H1 (cell line): Measurements from ENCODE around the gene RDH12. TPM values are rescaled to one million over a fixed set of nuclear protein-coding genes. Genes with fewer than 3 reads are reported as not detected.

Source experiments
- CTCF ChIA-PET: fragments of 300-600 bp; sonication (Branson Sonifier 250); formaldehyde crosslinking; loops from one replicate; lab custom pipeline; 2021; ENCODE audit not compliant: partially characterized antibody; lab: Charles Lee
- POLR2A ChIA-PET: fragments of 300-600 bp; sonication (Branson Sonifier 250); formaldehyde crosslinking; loops from one replicate; lab custom pipeline; 2021; ENCODE audit warnings: inconsistent platforms; ENCODE audit not compliant: partially characterized antibody; lab: Charles Lee
- DNase-seq, 2 experiments: peaks; one replicate each; pipeline versions ENCODE4 v3.0.0 to v3.0.0-alpha.2; 2010 to 2022; ENCODE audit warnings: low spot score in 2 of 2, low read depth in 1 of 2, mixed read lengths in 1 of 2
- FAIRE-seq: peaks from 2 replicates; lab custom pipeline; 2011; peaks lifted over from hg19 to GRCh38; lab: Jason Lieb, UNC
- H2AFZ ChIP-seq: 2 replicates; pipeline ENCODE4 v1.8.1; 2012; ENCODE audit warnings: low read length, inconsistent platforms
- H2AK5ac ChIP-seq: 2 replicates; pipeline ENCODE4 v1.6.1; 2013; ENCODE audit warnings: low read depth, low read length
- H2BK120ac ChIP-seq: replicated peaks from 2 replicates; pipeline ENCODE3; 2013; ENCODE audit warnings: low read depth, low read length, inconsistent platforms
- H2BK12ac ChIP-seq: 2 replicates; pipeline ENCODE4 v1.6.1; 2013; ENCODE audit warnings: low read depth, low read length
- H2BK15ac ChIP-seq: 2 replicates; pipeline ENCODE4 v1.6.1; 2013; ENCODE audit warnings: low read length
- H2BK20ac ChIP-seq: 2 replicates; pipeline ENCODE4 v1.6.1; 2013; ENCODE audit warnings: low read length
- H2BK5ac ChIP-seq: 2 replicates; pipeline ENCODE4 v1.6.1; 2013; ENCODE audit warnings: low read depth, low read length
- H3K14ac ChIP-seq: 2 replicates; pipeline ENCODE4 v1.6.1; 2013; ENCODE audit warnings: inconsistent platforms; ENCODE audit not compliant: insufficient read length
- H3K18ac ChIP-seq: 2 replicates; pipeline ENCODE4 v1.6.1; 2013; ENCODE audit warnings: low read length; ENCODE audit errors: extremely low read depth
- H3K23ac ChIP-seq: 2 replicates; pipeline ENCODE4 v1.6.1; 2013; ENCODE audit warnings: inconsistent platforms; ENCODE audit not compliant: insufficient read length
- H3K23me2 ChIP-seq: 2 replicates; pipeline ENCODE4 v1.6.1; 2013; ENCODE audit warnings: low read depth, low read length
- H3K27ac ChIP-seq: 2 replicates; pipeline ENCODE4 v1.6.1; 2011; ENCODE audit warnings: low read depth, low read length, inconsistent platforms
- H3K27me3 ChIP-seq, 4 experiments: replicated peaks in 1 of 4; 1 replicate in 1 of 4; 2 replicates in 3 of 4; pipeline versions ENCODE4 v1.6.1 to v1.8.1; 2011 to 2013; ENCODE audit warnings: low read length in 3 of 4, mild to moderate bottlenecking in 3 of 4, inconsistent platforms in 2 of 4, mixed read lengths in 2 of 4, moderate library complexity in 1 of 4; ENCODE audit not compliant: control insufficient read depth in 3 of 4, insufficient read depth in 3 of 4; ENCODE audit errors: extremely low read depth in 1 of 4
- H3K36me3 ChIP-seq, 4 experiments: 2 replicates each; pipeline versions ENCODE4 v1.6.1 to v1.8.1; 2011 to 2013; ENCODE audit warnings: mild to moderate bottlenecking in 4 of 4, low read length in 3 of 4, moderate library complexity in 2 of 4, control low read depth in 1 of 4, inconsistent platforms in 1 of 4; ENCODE audit not compliant: insufficient read depth in 4 of 4, control insufficient read depth in 2 of 4
- H3K4ac ChIP-seq: replicated peaks from 2 replicates; pipeline ENCODE3; 2013; ENCODE audit warnings: low read length, low read depth, mixed read lengths, inconsistent platforms; ENCODE audit not compliant: insufficient read length
- H3K4me1 ChIP-seq, 4 experiments: replicated peaks in 1 of 4; 1 replicate in 1 of 4; 2 replicates in 3 of 4; pipeline versions ENCODE4 v1.6.1 to v1.8.1; 2011 to 2013; ENCODE audit warnings: low read length in 3 of 4, inconsistent platforms in 2 of 4, mixed read lengths in 1 of 4; ENCODE audit not compliant: insufficient read depth in 4 of 4, control insufficient read depth in 3 of 4
- H3K4me2 ChIP-seq, 2 experiments: 2 replicates each; pipeline versions ENCODE4 v1.6.1 to v1.8.1; 2011 to 2013; ENCODE audit warnings: low read depth in 2 of 2, low read length in 2 of 2, control low read depth in 1 of 2, inconsistent platforms in 1 of 2, mild to moderate bottlenecking in 1 of 2; ENCODE audit not compliant: insufficient read depth in 1 of 2
- H3K4me3 ChIP-seq, 4 experiments: fragments of 200-600, 300-600 bp in 1 of 4; sonication (generic), shearing (Covaris generic), sonication (Bioruptor Twin) in 1 of 4; 2 replicates each; pipeline versions ENCODE4 v1.5.1 to v1.8.1; 2011 to 2016; ENCODE audit warnings: low read length in 4 of 4, low read depth in 3 of 4, control low read depth in 2 of 4, inconsistent platforms in 2 of 4, mild to moderate bottlenecking in 2 of 4, mixed read lengths in 1 of 4, moderate library complexity in 1 of 4; ENCODE audit not compliant: insufficient read depth in 2 of 4; ENCODE audit errors: extremely low read depth in 1 of 4
- H3K56ac ChIP-seq: replicated peaks from 2 replicates; pipeline ENCODE3; 2013; ENCODE audit warnings: low read depth, mild to moderate bottlenecking, mixed read lengths, low read length, inconsistent platforms; ENCODE audit not compliant: insufficient read length
- H3K79me1 ChIP-seq: 2 replicates; pipeline ENCODE4 v1.6.1; 2013; ENCODE audit warnings: low read depth, low read length, control low read depth
- H3K79me2 ChIP-seq, 2 experiments: 2 replicates each; pipeline versions ENCODE4 v1.6.1 to v1.8.1; 2012 to 2013; ENCODE audit warnings: low read length in 2 of 2, mild to moderate bottlenecking in 2 of 2, inconsistent platforms in 1 of 2; ENCODE audit not compliant: insufficient read depth in 2 of 2, control insufficient read depth in 1 of 2
- H3K9ac ChIP-seq, 4 experiments: replicated peaks in 1 of 4; 1 replicate in 1 of 4; 2 replicates in 3 of 4; pipeline versions ENCODE4 v1.6.1 to v1.8.1; 2011 to 2013; ENCODE audit warnings: low read depth in 3 of 4, low read length in 3 of 4, control low read depth in 2 of 4, mild to moderate bottlenecking in 2 of 4, moderate library complexity in 2 of 4, inconsistent platforms in 1 of 4; ENCODE audit errors: extremely low read depth in 1 of 4
- H3K9me3 ChIP-seq, 2 experiments: 2 replicates each; pipeline versions ENCODE4 v1.6.1 to v1.8.1; 2012 to 2013; ENCODE audit warnings: mild to moderate bottlenecking in 2 of 2, moderate library complexity in 2 of 2, control low read depth in 1 of 2, inconsistent platforms in 1 of 2, low read depth in 1 of 2, low read length in 1 of 2, mixed read lengths in 1 of 2; ENCODE audit not compliant: insufficient read depth in 2 of 2
- H4K20me1 ChIP-seq, 2 experiments: replicated peaks in 1 of 2; 2 replicates each; pipeline versions ENCODE3 to v1.8.1; 2011 to 2013; ENCODE audit warnings: inconsistent platforms in 2 of 2, low read length in 2 of 2, mild to moderate bottlenecking in 1 of 2; ENCODE audit not compliant: insufficient read depth in 2 of 2, control insufficient read depth in 1 of 2
- H4K5ac ChIP-seq: 2 replicates; pipeline ENCODE4 v1.6.1; 2013; ENCODE audit warnings: low read length, low read depth, mixed read lengths, inconsistent platforms; ENCODE audit not compliant: insufficient read length
- H4K8ac ChIP-seq: 2 replicates; pipeline ENCODE4 v1.8.0; 2013; ENCODE audit warnings: mild to moderate bottlenecking, moderate library complexity, low read length, inconsistent platforms; ENCODE audit not compliant: insufficient read depth; ENCODE audit errors: extremely low read depth
- H4K91ac ChIP-seq: replicated peaks from 2 replicates; pipeline ENCODE3; 2013; ENCODE audit warnings: low read length, mixed read lengths, inconsistent platforms; ENCODE audit not compliant: insufficient read length
- BACH1 ChIP-seq: IDR thresholded peaks from 2 replicates; pipeline ENCODE4 v1.6.1; 2012; ENCODE audit warnings: low read length, improper control_type of control experiment
- CEBPB ChIP-seq: IDR thresholded peaks from 2 replicates; pipeline ENCODE4 v1.6.1; 2012; ENCODE audit warnings: low read depth, low read length
- EZH2 ChIP-seq: fragments of 200-600 bp; sonication (generic); IDR thresholded peaks from 2 replicates; pipeline ENCODE4 v1.7.1; 2012; ENCODE audit warnings: low read depth, mild to moderate bottlenecking, moderate library complexity, low read length, inconsistent platforms; ENCODE audit not compliant: severe bottlenecking
- RBBP5 ChIP-seq: IDR thresholded peaks from 2 replicates; pipeline ENCODE4 v1.7.1; 2012; ENCODE audit warnings: low read depth, mild to moderate bottlenecking, inconsistent platforms, low read length, moderate library complexity, borderline replicate concordance
- RXRA ChIP-seq: IDR thresholded peaks from 2 replicates; pipeline ENCODE4 v1.6.1; 2011; ENCODE audit warnings: low read depth, mild to moderate bottlenecking, low read length, moderate library complexity; ENCODE audit not compliant: insufficient read depth
- SAP30 ChIP-seq: fragments of 300-600 bp; sonication (generic); IDR thresholded peaks from 2 replicates; pipeline ENCODE4 v1.7.1; 2012; ENCODE audit warnings: low read length, moderate library complexity, mild to moderate bottlenecking, inconsistent platforms; ENCODE audit not compliant: insufficient read depth, insufficient replicate concordance
- SIRT6 ChIP-seq: IDR thresholded peaks from one replicate; pipeline ENCODE4 v1.7.1; 2012; ENCODE audit warnings: low read length, inconsistent platforms
- YY1 ChIP-seq: IDR thresholded peaks from 2 replicates; pipeline ENCODE4 v1.6.1; 2011; ENCODE audit warnings: low read depth, mild to moderate bottlenecking, low read length
- WGBS, 2 experiments: shearing (Covaris generic) in 1 of 2; methylation state at CpG; one replicate each; pipeline versions ENCODE4 v1.1.6 to v1.1.7; 2013 to 2015; ENCODE audit warnings: low lambda C conversion rate in 2 of 2, mixed read lengths in 2 of 2, inconsistent platforms in 1 of 2, low coverage in 1 of 2, missing lambda C conversion rate in 1 of 2; ENCODE audit not compliant: insufficient replicate concordance in 2 of 2, insufficient coverage in 1 of 2, insufficient read length in 1 of 2; ENCODE audit errors: extremely low coverage in 1 of 2, missing lambda C conversion rate in 1 of 2; 5-methylcytosine and 5-hydroxymethylcytosine counted together
- polyA plus RNA-seq, 7 experiments: library from polyadenylated mRNA; depleted of rRNA in 3 of 7; stranded (reverse) in 5 of 7; unstranded in 2 of 7; fragments of >200 nt in 5 of 7; fragments of 200-250 nt in 2 of 7; gene quantifications; 1 replicate in 5 of 7; 2 replicates in 1 of 7; 4 replicates in 1 of 7; pipeline versions ENCODE4 v1.2.1 to v1.2.3, GENCODE V29; 2011 to 2013; ENCODE audit warnings: missing spikeins in 2 of 7, mixed read lengths in 2 of 7
- total RNA-seq: library from RNA; stranded (reverse); fragmentation: NEBNext Ultra II Directional; extraction: Animal tissue kit (Norgen Biotek cat#: 25700); gene quantifications from 2 replicates; pipeline ENCODE4 v1.2.1, GENCODE V29; 2021
- TF ChIP-seq, protein P1 (sequence below): IDR thresholded peaks from 2 replicates; pipeline ENCODE4 v1.6.1; 2012; ENCODE audit warnings: inconsistent platforms
- TF ChIP-seq, protein P2 (sequence below): IDR thresholded peaks from 2 replicates; pipeline ENCODE4 v1.6.1; 2012; ENCODE audit warnings: inconsistent platforms

Gene RDH12
- total and polyA plus RNA-seq, 2 of the 8 experiments (the other 6 are each of a cell fraction or from before 2014, with no cell fraction given), result 1.2 to 1.5 TPM

DNA sequence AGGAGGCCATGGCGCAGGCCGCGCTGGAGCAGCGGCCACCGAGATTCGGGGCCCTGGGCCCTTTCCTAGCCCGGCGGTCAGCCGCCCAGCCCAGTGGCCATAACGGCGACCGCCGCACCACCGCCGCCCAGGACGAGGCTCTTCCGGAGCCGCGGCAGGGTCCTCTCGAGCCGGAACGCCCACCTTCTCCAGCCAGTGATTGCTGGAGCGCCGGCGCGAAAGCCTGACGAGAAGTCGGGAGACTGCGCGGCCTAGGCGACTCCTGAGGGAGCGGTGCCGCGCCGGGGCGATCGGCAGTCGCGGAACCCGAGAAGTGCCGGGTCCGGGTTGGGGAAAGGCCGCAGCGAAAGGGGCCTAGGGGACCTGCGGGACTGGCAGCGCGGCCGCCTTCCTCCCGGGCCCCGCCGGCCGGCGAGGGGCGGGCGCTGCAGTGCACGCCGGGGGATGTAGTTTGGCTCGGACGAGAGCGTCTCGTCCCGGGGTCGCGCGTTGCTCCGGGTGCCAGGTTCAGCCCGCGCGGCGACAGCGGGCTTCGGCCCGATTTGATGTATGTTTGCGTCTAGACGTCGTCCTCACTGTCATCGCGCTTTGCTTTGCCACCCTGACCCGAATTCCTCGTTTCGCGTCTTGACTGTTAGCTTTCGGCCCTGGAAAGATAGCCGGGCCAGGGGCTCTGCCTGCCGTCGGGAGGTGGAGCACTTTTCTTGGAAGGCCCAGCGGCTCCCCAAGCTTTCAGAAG is 27.0 kb upstream of the RDH12 start, which contains the start of gene VTI1B:
VTI1B (minus strand) TSS at position 153 of the 739 bp plus-strand sequence; CDS start at position 10, 143 bp downstream.
- H2AK5ac ChIP-seq, result no peak within 1 kb of the TSS
- WGBS, 2 experiments, result 3% methylated on average over 79 of the region's 87 CpGs; no CpG with 5 or more reads in 1 of the 2 experiments
- H3K79me1 ChIP-seq, result peaks cover 2% of the 10 kb centered on the region; the same call in 1 of the 2 replicates
- no peak within 1 kb of the TSS for H2BK15ac ChIP-seq
- H3K18ac ChIP-seq, result peak within 1 kb of the TSS; percentile 93
- H3K4me1 ChIP-seq, result no peaks in the 10 kb centered on the region; a peak in 2 of 7 replicates
- peaks cover 10 to 13% of the 10 kb centered on the region in 2 experiments for H4K20me1 ChIP-seq
- no peak within 1 kb of the TSS for H2BK120ac ChIP-seq
- H2BK5ac ChIP-seq, result peak within 1 kb of the TSS; percentile 98
- DNase-seq (peak in 1 of 2 experiments; percentile 89), FAIRE-seq (no peak)
- H3K36me3 ChIP-seq, result peaks cover 5 to 24% (median 10%) of the 10 kb centered on the region in 4 experiments
- H3K14ac ChIP-seq, result no peak within 1 kb of the TSS
- H3K27ac ChIP-seq, result peak within 1 kb of the TSS; percentile 99
- ChIA-PET POLR2A (interaction anchor here (0.7 to 3.9 kb wide), 8 partner anchors 17 to 133 kb away, joined by 3 to 21 read pairs (median 4); partner anchors contain the start of genes ARG2, PIGH and RDH11), CTCF (interaction anchor here (0.6 to 1.6 kb wide), 12 partner anchors 11 to 163 kb away, joined by 3 to 6 read pairs (median 3); partner anchors contain the start of genes ARG2 and PIGH)
- H3K9ac ChIP-seq, result peak within 1 kb of the TSS; percentile 87 to 99 (median 95)
- peak within 1 kb of the TSS; percentile 100 for H4K8ac ChIP-seq
- no peak within 1 kb of the TSS for H2BK20ac ChIP-seq
- 0 out of 2 replicates have a peak within 1 kb of the TSS, but pooled peaks have one; percentile 84 for H2BK12ac ChIP-seq
- peak within 1 kb of the TSS; percentile 67 for H4K91ac ChIP-seq
- peak within 1 kb of the TSS; percentile 77 for H3K56ac ChIP-seq
- peaks cover 3 to 38% of the 10 kb centered on the region in 2 experiments; a peak in 3 of 4 replicates for H3K79me2 ChIP-seq
- peak within 1 kb of the TSS; percentile 73; the same call in 1 of the 2 replicates for H2AFZ ChIP-seq
- H3K4ac ChIP-seq, result no peak within 1 kb of the TSS
- H3K4me3 ChIP-seq, result peak within 1 kb of the TSS; percentile 77 to 96 (median 80)
- no peaks in the 10 kb centered on the region for H3K9me3 ChIP-seq
- peak within 1 kb of the TSS; percentile 67 to 74 for H3K4me2 ChIP-seq
- no peaks in the 10 kb centered on the region; the same call in 1 of the 2 replicates for H3K23me2 ChIP-seq
- no peaks in the 10 kb centered on the region for H3K27me3 ChIP-seq
- no peak within 1 kb of the TSS for H3K23ac ChIP-seq
- H4K5ac ChIP-seq, result peak within 1 kb of the TSS; percentile 98
- TF ChIP-seq SAP30 (peak; percentile 48), RXRA (no peak), CEBPB (no peak), RBBP5 (0 out of 2 replicates have a peak, but pooled peaks have one; percentile 71), BACH1 (no peak), YY1 (0 out of 2 replicates have a peak, but pooled peaks have one; percentile 60), SIRT6 (no peak), EZH2 (no peak)
- TF ChIP-seq, protein P1, sequence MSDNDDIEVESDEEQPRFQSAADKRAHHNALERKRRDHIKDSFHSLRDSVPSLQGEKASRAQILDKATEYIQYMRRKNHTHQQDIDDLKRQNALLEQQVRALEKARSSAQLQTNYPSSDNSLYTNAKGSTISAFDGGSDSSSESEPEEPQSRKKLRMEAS, result peak; percentile 48; the same call in 1 of the 2 replicates
- TF ChIP-seq, protein P2, sequence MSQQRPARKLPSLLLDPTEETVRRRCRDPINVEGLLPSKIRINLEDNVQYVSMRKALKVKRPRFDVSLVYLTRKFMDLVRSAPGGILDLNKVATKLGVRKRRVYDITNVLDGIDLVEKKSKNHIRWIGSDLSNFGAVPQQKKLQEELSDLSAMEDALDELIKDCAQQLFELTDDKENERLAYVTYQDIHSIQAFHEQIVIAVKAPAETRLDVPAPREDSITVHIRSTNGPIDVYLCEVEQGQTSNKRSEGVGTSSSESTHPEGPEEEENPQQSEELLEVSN, result no peak
